HepG2 (cell line): ENCODE measurements around the gene ZFP3. TPM values are rescaled to one million over a fixed set of nuclear protein-coding genes. Genes with fewer than 3 reads are reported as not detected.
"Not testable (repeated sequence)": the region's sequence is repeated elsewhere in the genome, so short reads cannot be mapped to it uniquely, and the experiment has no call there.

Experiments
- ATAC-seq: fragments of 200-7000 bp; cut with Tn5 transposase; 3 replicates; pipeline ENCODE4 v1.9.1; 2020; ENCODE audit warnings: mild to moderate bottlenecking, moderate library complexity
- BruUV-seq: library from RNA; stranded (reverse); fragments of 400-500 nt; replicated peaks from 2 replicates; lab custom pipeline; 2021; lab: Mats Ljungman, UMichigan
- CTCF ChIA-PET: fragments of 300-600 bp; formaldehyde crosslinking; extraction: SDS; loops from one replicate; lab custom pipeline; 2021; ENCODE audit warnings: low total read pairs, inconsistent platforms, low intra/inter-chr PET ratio; lab: Yijun Ruan, JAX
- POLR2A ChIA-PET: fragments of 350-600 bp; sonication (Branson Sonifier 250); formaldehyde crosslinking; loops from one replicate; lab custom pipeline; 2020; ENCODE audit warnings: antibody characterized with exemption, inconsistent platforms; lab: Yijun Ruan, JAX
- DNase-seq: peaks from one replicate; pipeline ENCODE4 v3.0.0-alpha.2; 2015; ENCODE audit warnings: low spot score
- FAIRE-seq: peaks from 3 replicates; lab custom pipeline; 2011; peaks lifted over from hg19 to GRCh38; lab: Jason Lieb, UNC
- H2AFZ ChIP-seq: one replicate; pipeline ENCODE4 v1.6.1; 2011; ENCODE audit warnings: low read length, inconsistent platforms
- H3K27ac ChIP-seq: fragments of 300-600 bp; 3 replicates; pipeline ENCODE4 v1.8.0; 2011; ENCODE audit warnings: mixed run types, mild to moderate bottlenecking, mixed read lengths, low read length, inconsistent platforms; ENCODE audit not compliant: insufficient read depth; ENCODE audit errors: extremely low read length
- H3K27me3 ChIP-seq, 2 experiments: fragments of 200-600 bp in 1 of 2; 2 replicates in 1 of 2; 3 replicates in 1 of 2; pipeline versions ENCODE4 v1.6.0 to v1.8.0; 2011; ENCODE audit warnings: low read length in 2 of 2, mild to moderate bottlenecking in 2 of 2, moderate library complexity in 2 of 2, inconsistent platforms in 1 of 2; ENCODE audit not compliant: insufficient read depth in 2 of 2, control insufficient read depth in 1 of 2
- H3K36me3 ChIP-seq, 2 experiments: fragments of 200-600 bp in 1 of 2; replicated peaks in 1 of 2; 2 replicates in 1 of 2; 3 replicates in 1 of 2; pipeline versions ENCODE4 v1.5.1 to v1.8.0; 2011; ENCODE audit warnings: low read length in 2 of 2, inconsistent platforms in 1 of 2; ENCODE audit not compliant: insufficient read depth in 2 of 2, control insufficient read depth in 1 of 2
- H3K4me1 ChIP-seq: 2 replicates; pipeline ENCODE4 v1.5.1; 2012; ENCODE audit warnings: low read length, inconsistent platforms; ENCODE audit not compliant: insufficient read depth
- H3K4me2 ChIP-seq: 2 replicates; pipeline ENCODE4 v1.6.0; 2011; ENCODE audit warnings: low read depth, low read length, inconsistent platforms
- H3K4me3 ChIP-seq, 3 experiments: fragments of 200-600 bp in 1 of 3; sonication (generic), shearing (Covaris generic) in 1 of 3; replicated peaks in 1 of 3; 2 replicates each; pipeline ENCODE4 v1.5.1; 2011 to 2016; ENCODE audit warnings: low read length in 3 of 3, inconsistent platforms in 2 of 3, low read depth in 2 of 3, mild to moderate bottlenecking in 2 of 3, control low read depth in 1 of 3, mixed read lengths in 1 of 3; ENCODE audit not compliant: insufficient read depth in 1 of 3
- H3K79me2 ChIP-seq: one replicate; pipeline ENCODE4 v1.6.1; 2011; ENCODE audit warnings: low read length, inconsistent platforms; ENCODE audit not compliant: insufficient read depth
- H3K9ac ChIP-seq: 2 replicates; pipeline ENCODE4 v1.6.0; 2011; ENCODE audit warnings: mild to moderate bottlenecking, low read depth, low read length, inconsistent platforms; ENCODE audit not compliant: insufficient read depth
- H3K9me3 ChIP-seq: 2 replicates; pipeline ENCODE4 v1.5.1; 2012; ENCODE audit warnings: mild to moderate bottlenecking, low read length
- H4K20me1 ChIP-seq: 2 replicates; pipeline ENCODE4 v1.6.0; 2011; ENCODE audit warnings: inconsistent platforms, mild to moderate bottlenecking, low read length, moderate library complexity; ENCODE audit not compliant: insufficient read depth
- FOSL2 ChIP-seq: sonication (generic); formaldehyde crosslinking; IDR thresholded peaks from 2 replicates; pipeline ENCODE4 v1.4.0; 2020; ENCODE audit warnings: missing genetic modification reagents
- HES4 ChIP-seq: sonication (generic); formaldehyde crosslinking; IDR thresholded peaks from 2 replicates; pipeline ENCODE4 v1.9.0; 2021; ENCODE audit warnings: mild to moderate bottlenecking, missing genetic modification reagents, borderline replicate concordance
- HMGA1 ChIP-seq: sonication (generic); formaldehyde crosslinking; conservative IDR thresholded peaks from 2 replicates; pipeline ENCODE4 v1.4.0; 2020; ENCODE audit warnings: missing genetic modification reagents
- JUN ChIP-seq: sonication (generic); formaldehyde crosslinking; IDR thresholded peaks from 2 replicates; pipeline ENCODE4 v1.4.0; 2020; ENCODE audit warnings: mild to moderate bottlenecking, missing genetic modification reagents
- RORA ChIP-seq: sonication (generic); formaldehyde crosslinking; IDR thresholded peaks from 2 replicates; pipeline ENCODE4 v1.5.0; 2020; ENCODE audit warnings: mild to moderate bottlenecking, missing genetic modification reagents, moderate library complexity
- THYN1 ChIP-seq: sonication (generic); formaldehyde crosslinking; IDR thresholded peaks from 2 replicates; pipeline ENCODE4 v1.8.1; 2023; ENCODE audit warnings: low read depth, mild to moderate bottlenecking, moderate library complexity, missing genetic modification reagents, borderline replicate concordance
- ZBTB7B ChIP-seq: sonication (generic); formaldehyde crosslinking; IDR thresholded peaks from 2 replicates; pipeline ENCODE4 v1.4.0; 2020; ENCODE audit warnings: missing genetic modification reagents
- ZNF367 ChIP-seq: sonication (generic); formaldehyde crosslinking; IDR thresholded peaks from 2 replicates; pipeline ENCODE4 v1.4.0; 2020; ENCODE audit warnings: missing genetic modification reagents, borderline replicate concordance
- WGBS: methylation state at CpG from one replicate; pipeline ENCODE4 v1.1.6; 2017; ENCODE audit warnings: low lambda C conversion rate; 5-methylcytosine and 5-hydroxymethylcytosine counted together
- in situ Hi-C: cut with HindIII; loops from 2 replicates; pipeline ENCODE4 v1.10.0; 2017; ENCODE audit warnings: low pct_unique_long_range_greater_than_20kb; ENCODE audit not compliant: extremely low pct_ligation_motif_present
- intact Hi-C: fragments of 100-400 bp; cut with micrococcal nuclease; formaldehyde crosslinking; loops from one replicate; pipeline ENCODE4 v1.10.0; 2022; ENCODE audit not compliant: unreplicated experiment
- polyA plus RNA-seq, 8 experiments: library from polyadenylated mRNA; depleted of rRNA in 3 of 8; stranded (reverse) in 7 of 8; unstranded in 1 of 8; fragments of >200 nt; fragmentation: Illumina TruSeq in 4 of 8; extraction: Trizol in 4 of 8; gene quantifications; 2 replicates each; pipeline versions ENCODE4 v1.2.1 to v1.2.3, GENCODE V29; 2011 to 2016; ENCODE audit warnings: low read depth in 4 of 8, missing spikeins in 1 of 8, mixed read lengths in 1 of 8; ENCODE audit not compliant: insufficient read depth in 1 of 8
- total RNA-seq, 5 experiments: library from RNA; depleted of rRNA; stranded (reverse); fragments of >200 nt; fragmentation: Illumina TruSeq; extraction: Trizol; gene quantifications; 2 replicates each; pipeline ENCODE4 v1.2.3, GENCODE V29; 2016; ENCODE audit warnings: low read depth in 1 of 5
- TF ChIP-seq, protein P1 (sequence below): sonication (generic); formaldehyde crosslinking; IDR thresholded peaks from 2 replicates; pipeline ENCODE4 v1.5.0; 2020; ENCODE audit warnings: mild to moderate bottlenecking, missing genetic modification reagents, borderline replicate concordance
- TF ChIP-seq, protein P2 (sequence below): sonication (generic); formaldehyde crosslinking; conservative IDR thresholded peaks from 2 replicates; pipeline ENCODE4 v1.4.0; 2020; ENCODE audit warnings: mild to moderate bottlenecking, missing genetic modification reagents, moderate library complexity

ZFP3 gene
- total and polyA plus RNA-seq, 2 of the 13 experiments (the other 11 are each of a cell fraction or from before 2014, with no cell fraction given), result not detected

DNA sequence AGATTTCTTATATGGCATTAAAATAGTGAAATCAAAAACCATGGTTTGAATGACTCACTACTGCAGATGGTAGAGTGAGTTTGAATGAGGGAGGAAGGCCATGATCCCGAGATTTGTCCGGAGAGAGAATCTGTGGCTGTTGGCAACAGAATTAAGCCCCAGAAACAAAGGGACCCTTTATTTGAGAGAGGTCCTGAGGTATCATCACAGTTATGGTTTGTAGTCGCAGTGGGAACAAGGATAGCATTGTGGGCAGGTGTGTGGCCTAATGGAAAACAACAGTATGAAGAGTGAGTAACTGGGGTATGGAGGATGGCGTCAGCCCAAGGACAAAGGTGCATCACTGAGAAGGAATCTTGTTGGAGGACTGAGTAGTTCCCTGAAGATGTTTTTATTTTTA lies 8.5 kb upstream of the ZFP3 start (continued):
- TF ChIP-seq, protein P1, sequence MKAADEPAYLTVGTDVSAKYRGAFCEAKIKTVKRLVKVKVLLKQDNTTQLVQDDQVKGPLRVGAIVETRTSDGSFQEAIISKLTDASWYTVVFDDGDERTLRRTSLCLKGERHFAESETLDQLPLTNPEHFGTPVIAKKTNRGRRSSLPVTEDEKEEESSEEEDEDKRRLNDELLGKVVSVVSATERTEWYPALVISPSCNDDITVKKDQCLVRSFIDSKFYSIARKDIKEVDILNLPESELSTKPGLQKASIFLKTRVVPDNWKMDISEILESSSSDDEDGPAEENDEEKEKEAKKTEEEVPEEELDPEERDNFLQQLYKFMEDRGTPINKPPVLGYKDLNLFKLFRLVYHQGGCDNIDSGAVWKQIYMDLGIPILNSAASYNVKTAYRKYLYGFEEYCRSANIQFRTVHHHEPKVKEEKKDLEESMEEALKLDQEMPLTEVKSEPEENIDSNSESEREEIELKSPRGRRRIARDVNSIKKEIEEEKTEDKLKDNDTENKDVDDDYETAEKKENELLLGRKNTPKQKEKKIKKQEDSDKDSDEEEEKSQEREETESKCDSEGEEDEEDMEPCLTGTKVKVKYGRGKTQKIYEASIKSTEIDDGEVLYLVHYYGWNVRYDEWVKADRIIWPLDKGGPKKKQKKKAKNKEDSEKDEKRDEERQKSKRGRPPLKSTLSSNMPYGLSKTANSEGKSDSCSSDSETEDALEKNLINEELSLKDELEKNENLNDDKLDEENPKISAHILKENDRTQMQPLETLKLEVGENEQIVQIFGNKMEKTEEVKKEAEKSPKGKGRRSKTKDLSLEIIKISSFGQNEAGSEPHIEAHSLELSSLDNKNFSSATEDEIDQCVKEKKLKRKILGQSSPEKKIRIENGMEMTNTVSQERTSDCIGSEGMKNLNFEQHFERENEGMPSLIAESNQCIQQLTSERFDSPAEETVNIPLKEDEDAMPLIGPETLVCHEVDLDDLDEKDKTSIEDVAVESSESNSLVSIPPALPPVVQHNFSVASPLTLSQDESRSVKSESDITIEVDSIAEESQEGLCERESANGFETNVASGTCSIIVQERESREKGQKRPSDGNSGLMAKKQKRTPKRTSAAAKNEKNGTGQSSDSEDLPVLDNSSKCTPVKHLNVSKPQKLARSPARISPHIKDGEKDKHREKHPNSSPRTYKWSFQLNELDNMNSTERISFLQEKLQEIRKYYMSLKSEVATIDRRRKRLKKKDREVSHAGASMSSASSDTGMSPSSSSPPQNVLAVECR (CRISPR knock-in tag), result no peak
- TF ChIP-seq RORA, result no peak
- TF ChIP-seq, protein P2, sequence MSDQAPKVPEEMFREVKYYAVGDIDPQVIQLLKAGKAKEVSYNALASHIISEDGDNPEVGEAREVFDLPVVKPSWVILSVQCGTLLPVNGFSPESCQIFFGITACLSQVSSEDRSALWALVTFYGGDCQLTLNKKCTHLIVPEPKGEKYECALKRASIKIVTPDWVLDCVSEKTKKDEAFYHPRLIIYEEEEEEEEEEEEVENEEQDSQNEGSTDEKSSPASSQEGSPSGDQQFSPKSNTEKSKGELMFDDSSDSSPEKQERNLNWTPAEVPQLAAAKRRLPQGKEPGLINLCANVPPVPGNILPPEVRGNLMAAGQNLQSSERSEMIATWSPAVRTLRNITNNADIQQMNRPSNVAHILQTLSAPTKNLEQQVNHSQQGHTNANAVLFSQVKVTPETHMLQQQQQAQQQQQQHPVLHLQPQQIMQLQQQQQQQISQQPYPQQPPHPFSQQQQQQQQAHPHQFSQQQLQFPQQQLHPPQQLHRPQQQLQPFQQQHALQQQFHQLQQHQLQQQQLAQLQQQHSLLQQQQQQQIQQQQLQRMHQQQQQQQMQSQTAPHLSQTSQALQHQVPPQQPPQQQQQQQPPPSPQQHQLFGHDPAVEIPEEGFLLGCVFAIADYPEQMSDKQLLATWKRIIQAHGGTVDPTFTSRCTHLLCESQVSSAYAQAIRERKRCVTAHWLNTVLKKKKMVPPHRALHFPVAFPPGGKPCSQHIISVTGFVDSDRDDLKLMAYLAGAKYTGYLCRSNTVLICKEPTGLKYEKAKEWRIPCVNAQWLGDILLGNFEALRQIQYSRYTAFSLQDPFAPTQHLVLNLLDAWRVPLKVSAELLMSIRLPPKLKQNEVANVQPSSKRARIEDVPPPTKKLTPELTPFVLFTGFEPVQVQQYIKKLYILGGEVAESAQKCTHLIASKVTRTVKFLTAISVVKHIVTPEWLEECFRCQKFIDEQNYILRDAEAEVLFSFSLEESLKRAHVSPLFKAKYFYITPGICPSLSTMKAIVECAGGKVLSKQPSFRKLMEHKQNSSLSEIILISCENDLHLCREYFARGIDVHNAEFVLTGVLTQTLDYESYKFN (CRISPR knock-in tag), result 0 out of 2 replicates have a peak, but pooled peaks have one; percentile 18
- no peak for TF ChIP-seq THYN1 (CRISPR knock-in tag)
- no peak for TF ChIP-seq HMGA1
- TF ChIP-seq FOSL2, result peak; percentile 81
- TF ChIP-seq ZNF367 (CRISPR knock-in tag), result no peak
- TF ChIP-seq ZBTB7B (CRISPR knock-in tag), result no peak
- TF ChIP-seq HES4 (CRISPR knock-in tag), result no peak
- 0 out of 2 replicates have a peak, but pooled peaks have one; percentile 42 for TF ChIP-seq JUN (CRISPR knock-in tag)

DNA sequence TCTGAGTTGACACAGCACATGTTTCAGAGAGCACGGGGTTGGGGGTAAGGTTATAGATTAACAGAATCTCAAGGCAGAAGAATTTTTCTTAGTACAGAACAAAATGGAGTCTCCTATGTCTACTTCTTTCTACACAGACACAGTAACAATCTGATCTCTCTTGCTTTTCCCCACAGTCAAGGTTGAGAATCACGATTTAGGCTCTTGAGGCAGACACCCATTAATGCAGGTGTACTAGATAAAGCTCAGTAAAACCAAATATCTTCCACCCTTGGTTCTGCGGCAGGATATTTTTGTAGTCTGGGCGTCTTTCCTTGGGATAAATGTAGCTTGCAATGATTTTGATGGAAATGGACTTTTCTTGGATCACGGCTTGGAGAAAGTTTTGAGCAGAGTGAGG lies 2.8 kb upstream of the ZFP3 start:
- H2AFZ ChIP-seq, H3K9me3 ChIP-seq, in situ Hi-C loops, H3K27me3 ChIP-seq, ATAC-seq, POLR2A ChIA-PET, DNase-seq, H3K27ac ChIP-seq, CTCF ChIA-PET, H3K4me3 ChIP-seq, H3K9ac ChIP-seq, H3K79me2 ChIP-seq, FAIRE-seq, H4K20me1 ChIP-seq, H3K36me3 ChIP-seq, BruUV-seq, intact Hi-C loops: not testable (repeated sequence)
- WGBS, result 85% methylated on average over 4 of the region's 5 CpGs
- Histone ChIP-seq H3K4me2 (0 out of 2 replicates have a peak overlapping the region, but pooled peaks have one; percentile 4), H3K4me1 (peaks cover 17% of the 10 kb centered on the region)

DNA sequence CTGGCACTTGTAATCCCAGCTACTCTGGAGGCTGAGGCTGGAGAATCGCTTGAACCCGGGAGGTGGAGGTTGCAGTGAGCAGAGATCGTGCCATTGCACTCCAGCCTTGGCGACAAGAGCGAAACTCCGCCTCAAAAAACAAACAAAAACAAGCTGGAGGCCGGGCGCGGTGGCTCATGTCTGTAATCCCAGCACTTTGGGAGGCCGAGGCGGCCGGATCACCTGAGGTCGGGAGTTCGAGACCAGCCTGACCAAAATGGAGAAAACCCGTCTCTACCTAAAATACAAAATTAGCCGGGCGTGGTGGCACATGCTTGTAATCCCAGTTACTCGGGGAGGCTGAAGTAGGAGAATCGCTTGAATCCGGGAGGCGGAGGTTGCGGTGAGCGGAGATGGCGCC lies 992 bp upstream of the ZFP3 start:
- H3K4me1 ChIP-seq, intact Hi-C loops, H3K36me3 ChIP-seq, H3K4me3 ChIP-seq, in situ Hi-C loops, H4K20me1 ChIP-seq, CTCF ChIA-PET, FAIRE-seq, H3K27me3 ChIP-seq, H3K9ac ChIP-seq, H3K79me2 ChIP-seq, BruUV-seq, H3K27ac ChIP-seq, H3K9me3 ChIP-seq, ATAC-seq, DNase-seq, H3K4me2 ChIP-seq, H2AFZ ChIP-seq, POLR2A ChIA-PET: not testable (repeated sequence)
- WGBS, result 91% methylated on average over 24 of the region's 24 CpGs
